22Rv1 (cell line): ENCODE data around the gene SMCO2.

Source experiments
- H3K27ac ChIP-seq: fragments of 450-650 bp; 2 replicates; pipeline ENCODE4 v1.5.1; 2017
- ZFX ChIP-seq: fragments of 450-650 bp; IDR thresholded peaks from 2 replicates; pipeline ENCODE4 v1.6.1; 2017; ENCODE audit warnings: antibody characterized with exemption, borderline replicate concordance
- TF ChIP-seq, protein P1 (sequence below): fragments of 450-650 bp; IDR thresholded peaks from 2 replicates; pipeline ENCODE4 v1.5.1; 2017; ENCODE audit warnings: mild to moderate bottlenecking

SMCO2 gene

DNA sequence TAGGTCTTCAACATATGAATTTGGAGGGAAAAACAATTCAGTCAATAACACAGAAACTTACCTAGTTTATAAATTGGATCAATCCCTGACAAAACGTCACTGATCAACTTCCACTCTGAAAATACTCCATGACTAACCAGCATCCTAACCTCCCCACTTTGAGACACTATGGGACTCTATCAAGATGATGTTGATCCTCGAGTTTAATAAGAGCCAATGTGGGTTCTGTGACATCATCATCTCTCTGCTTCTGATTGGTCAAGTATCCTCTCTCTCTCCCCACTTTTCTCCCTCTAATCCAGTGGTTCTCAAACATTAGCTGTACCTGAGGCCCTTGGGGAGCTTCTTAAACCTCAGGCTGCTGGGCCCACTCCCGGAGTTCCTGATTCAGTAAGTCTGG, at the start of gene SMCO2:
TSS of gene SMCO2 (plus strand) at position 301 of the 400 bp plus-strand sequence. CDS start 23,896 bp downstream, outside the sequence.
- TF ChIP-seq ZFX = no peak
- TF ChIP-seq, protein P1, sequence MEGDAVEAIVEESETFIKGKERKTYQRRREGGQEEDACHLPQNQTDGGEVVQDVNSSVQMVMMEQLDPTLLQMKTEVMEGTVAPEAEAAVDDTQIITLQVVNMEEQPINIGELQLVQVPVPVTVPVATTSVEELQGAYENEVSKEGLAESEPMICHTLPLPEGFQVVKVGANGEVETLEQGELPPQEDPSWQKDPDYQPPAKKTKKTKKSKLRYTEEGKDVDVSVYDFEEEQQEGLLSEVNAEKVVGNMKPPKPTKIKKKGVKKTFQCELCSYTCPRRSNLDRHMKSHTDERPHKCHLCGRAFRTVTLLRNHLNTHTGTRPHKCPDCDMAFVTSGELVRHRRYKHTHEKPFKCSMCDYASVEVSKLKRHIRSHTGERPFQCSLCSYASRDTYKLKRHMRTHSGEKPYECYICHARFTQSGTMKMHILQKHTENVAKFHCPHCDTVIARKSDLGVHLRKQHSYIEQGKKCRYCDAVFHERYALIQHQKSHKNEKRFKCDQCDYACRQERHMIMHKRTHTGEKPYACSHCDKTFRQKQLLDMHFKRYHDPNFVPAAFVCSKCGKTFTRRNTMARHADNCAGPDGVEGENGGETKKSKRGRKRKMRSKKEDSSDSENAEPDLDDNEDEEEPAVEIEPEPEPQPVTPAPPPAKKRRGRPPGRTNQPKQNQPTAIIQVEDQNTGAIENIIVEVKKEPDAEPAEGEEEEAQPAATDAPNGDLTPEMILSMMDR = no peak
- no peak within 1 kb of the TSS for H3K27ac ChIP-seq

DNA sequence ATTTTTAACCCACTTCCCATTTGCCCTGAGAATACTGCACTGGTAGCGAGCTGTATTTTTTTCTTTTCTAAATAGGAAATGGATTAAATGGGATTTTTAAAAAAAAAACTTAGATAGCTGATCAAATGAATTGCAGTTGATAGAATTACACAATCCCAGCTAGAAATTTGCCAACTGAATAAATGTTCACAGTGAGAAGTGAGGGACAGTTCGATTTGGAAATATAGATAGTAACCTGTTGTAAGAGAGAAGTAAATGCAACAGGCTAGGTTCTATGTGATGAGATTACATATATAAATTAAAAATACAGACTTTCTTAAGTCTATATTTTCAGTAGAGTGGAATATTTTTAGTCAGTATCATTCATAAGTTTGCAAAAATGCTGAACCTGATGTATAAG, 48.1 kb upstream of the SMCO2 start:
- H3K27ac ChIP-seq = no peak overlapping the region
- TF ChIP-seq, protein P1 = no peak
- TF ChIP-seq ZFX = no peak

DNA sequence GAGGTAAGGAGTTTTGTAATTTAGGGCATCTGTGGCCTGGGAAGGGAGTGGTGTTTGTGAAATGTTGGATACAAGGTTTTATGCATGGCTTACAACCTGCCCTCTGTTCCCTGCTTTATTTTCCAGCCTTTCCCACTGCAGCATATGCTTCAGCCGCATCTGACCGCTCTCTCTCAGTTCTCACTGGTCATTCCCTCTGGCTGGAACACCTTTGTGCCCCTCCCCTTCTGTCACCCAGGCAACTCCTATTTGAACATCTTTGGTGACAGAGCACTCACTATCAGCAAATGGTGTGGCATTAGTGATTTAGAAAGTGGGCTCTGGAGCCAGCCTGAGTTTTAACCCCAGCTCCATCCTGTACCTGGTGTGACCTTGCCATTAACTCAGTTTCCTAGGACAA, 47.5 kb upstream of the SMCO2 start:
- TF ChIP-seq ZFX = no peak
- TF ChIP-seq, protein P1 = no peak
- no peak overlapping the region for H3K27ac ChIP-seq

DNA sequence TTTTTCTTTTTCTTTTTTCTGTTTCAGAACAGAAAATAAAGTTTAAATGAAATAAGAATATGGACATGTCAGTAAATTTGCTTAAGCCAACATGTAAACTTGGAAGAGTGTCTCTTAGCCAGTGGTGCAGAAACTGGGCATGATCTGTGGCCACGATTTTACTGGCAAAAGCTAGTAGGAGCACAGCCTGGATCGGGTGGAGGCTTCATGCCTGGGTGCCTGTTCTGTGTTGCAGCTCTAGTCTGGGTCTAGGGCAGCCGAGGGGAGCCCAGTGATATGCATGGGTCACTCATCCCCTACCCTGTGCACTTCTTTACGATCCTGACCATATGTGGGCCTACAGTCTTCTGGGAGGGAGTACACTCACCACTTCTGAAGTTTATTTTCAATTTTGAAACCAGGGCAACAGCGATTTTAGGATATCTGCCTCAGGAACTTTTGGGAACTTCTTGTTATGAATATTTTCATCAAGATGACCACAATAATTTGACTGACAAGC, 45.6 kb upstream of the SMCO2 start:
- H3K27ac ChIP-seq = no peak overlapping the region
- no peak for TF ChIP-seq ZFX
- TF ChIP-seq, protein P1 = no peak

DNA sequence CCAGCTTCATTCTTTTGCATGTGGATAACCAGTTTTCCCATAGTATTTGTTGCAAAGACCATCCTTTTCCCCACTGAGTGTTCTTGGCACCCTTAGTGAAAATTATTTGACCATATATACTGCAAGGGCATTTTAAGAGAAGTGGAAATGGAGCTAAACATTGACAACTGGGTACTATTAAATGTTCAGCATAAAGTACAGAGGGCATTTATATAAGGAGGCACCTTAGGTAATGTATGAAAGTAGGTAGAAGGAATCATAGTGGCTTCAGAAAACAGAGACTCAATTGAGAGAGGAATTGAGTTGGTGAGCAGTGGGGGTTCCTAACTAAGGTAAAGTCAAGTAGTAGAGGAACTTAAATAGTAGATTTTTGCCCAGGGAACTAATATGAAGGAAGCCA, 34.5 kb upstream of the SMCO2 start:
- TF ChIP-seq, protein P1 = no peak
- no peak for TF ChIP-seq ZFX
- H3K27ac ChIP-seq = no peak overlapping the region

DNA sequence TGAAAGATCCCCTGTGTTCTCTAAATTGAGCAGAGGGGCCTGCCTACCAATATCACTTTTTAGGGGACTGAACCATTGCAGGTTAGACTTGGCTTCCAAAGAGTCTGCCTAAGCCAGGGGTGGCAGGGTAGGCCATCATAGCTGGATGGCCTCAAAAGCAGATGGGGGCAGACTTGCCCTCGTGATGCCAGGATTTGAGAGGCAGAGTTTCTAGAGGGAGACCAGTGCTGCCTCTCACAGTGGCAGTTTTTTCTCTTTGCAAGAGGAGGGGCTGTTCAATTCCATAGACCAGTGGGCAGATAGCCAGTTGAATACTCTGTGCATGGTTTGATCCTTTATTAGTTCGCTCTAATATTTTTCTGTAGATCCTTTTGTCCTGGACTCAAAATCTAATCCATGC, 23.8 kb upstream of the SMCO2 start:
- TF ChIP-seq, protein P1 = no peak
- H3K27ac ChIP-seq = no peak overlapping the region

DNA sequence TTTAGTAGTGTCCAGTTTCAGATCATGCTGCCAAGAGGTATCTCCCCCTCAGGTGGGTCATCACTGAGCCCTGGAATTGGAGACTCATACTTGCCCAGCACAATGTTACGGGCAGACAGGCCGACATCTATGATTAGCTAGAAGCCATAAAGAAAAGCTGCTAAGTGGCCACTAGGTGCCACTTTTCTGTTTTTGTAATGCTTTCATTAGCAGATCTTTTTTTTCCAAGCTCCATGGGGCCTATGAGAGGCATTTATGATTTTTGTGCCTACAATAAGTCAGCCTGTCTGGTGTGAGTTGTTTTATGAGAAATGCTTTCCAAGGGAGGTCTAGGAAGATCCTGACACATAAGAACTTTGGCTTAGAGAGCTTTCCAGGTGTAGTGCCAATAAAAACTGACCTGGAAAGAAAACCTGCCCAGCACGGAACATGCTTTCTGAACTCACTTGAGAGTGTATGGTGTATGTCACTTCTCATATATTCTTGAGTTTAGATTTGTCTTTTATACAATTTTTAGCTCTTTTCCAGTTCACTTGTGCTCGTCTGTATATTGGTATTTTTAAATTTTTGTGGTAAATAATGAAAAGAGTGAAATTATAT, 21.8 kb upstream of the SMCO2 start:
- H3K27ac ChIP-seq = no peak overlapping the region
- TF ChIP-seq, protein P1 = peak; percentile 78
- TF ChIP-seq ZFX = no peak
